ENCODE results near the gene KIAA1671.

KIAA1671 gene

GRCh38 chr22:24952837-24953383, 394 bp downstream of the KIAA1671 start:
- no peak for DNase-seq (ENCODE audit: low read depth in 2 of 2)

- no peak for DNase-seq (ENCODE audit: low read depth in 2 of 2)
Observed at GRCh38 chr22:24953384-24954113, 1.0 kb downstream of the KIAA1671 start.

GRCh38 chr22:24954114-24954463, 1.6 kb downstream of the KIAA1671 start:
- DNase-seq (ENCODE audit: low read depth in 2 of 2) = no peak

- DNase-seq (ENCODE audit: low read depth in 2 of 2) = no peak
Observed at GRCh38 chr22:24954856-24955255, 2.3 kb downstream of the KIAA1671 start.

GRCh38 chr22:24957043-24957442, 4.5 kb downstream of the KIAA1671 start:
- DNase-seq (ENCODE audit: low read depth in 2 of 2) = no peak

GRCh38 chr22:24961217-24961844, 8.8 kb downstream of the KIAA1671 start:
- DNase-seq (ENCODE audit: low read depth in 2 of 2) = no peak

- no peak for DNase-seq (ENCODE audit: low read depth in 2 of 2)
Observed at GRCh38 chr22:24962094-24962493, 9.6 kb downstream of the KIAA1671 start.

- no peak for DNase-seq (ENCODE audit: low read depth in 2 of 2)
Observed at GRCh38 chr22:24962835-24963234, 10.3 kb downstream of the KIAA1671 start.

GRCh38 chr22:24964441-24964840, 11.9 kb downstream of the KIAA1671 start:
- DNase-seq (ENCODE audit: low read depth in 2 of 2) = no peak

GRCh38 chr22:24965822-24966626, 13.5 kb downstream of the KIAA1671 start:
- no peak for DNase-seq (ENCODE audit: low read depth in 2 of 2)

- DNase-seq (ENCODE audit: low read depth in 2 of 2) = no peak
Observed at GRCh38 chr22:24968066-24968561, 15.6 kb downstream of the KIAA1671 start.

GRCh38 chr22:24969560-24970301, 17.2 kb downstream of the KIAA1671 start:
- DNase-seq (ENCODE audit: low read depth in 2 of 2) = no peak

GRCh38 chr22:24972369-24972768, 19.9 kb downstream of the KIAA1671 start:
- DNase-seq (ENCODE audit: low read depth in 2 of 2) = no peak

- DNase-seq (ENCODE audit: low read depth in 2 of 2) = no peak
Observed at GRCh38 chr22:24973872-24974271, 21.4 kb downstream of the KIAA1671 start.

- no peak for DNase-seq (ENCODE audit: low read depth in 2 of 2)
Observed at GRCh38 chr22:24975125-24975640, 22.7 kb downstream of the KIAA1671 start.

GRCh38 chr22:24975813-24976341, 23.4 kb downstream of the KIAA1671 start:
- no peak for DNase-seq (ENCODE audit: low read depth in 2 of 2)

GRCh38 chr22:24976442-24977218, 24.1 kb downstream of the KIAA1671 start:
- DNase-seq (ENCODE audit: low read depth in 2 of 2) = no peak

- no peak for DNase-seq (ENCODE audit: low read depth in 2 of 2)
Observed at GRCh38 chr22:24977370-24978221, 25.1 kb downstream of the KIAA1671 start.

GRCh38 chr22:24978308-24978707, 25.8 kb downstream of the KIAA1671 start:
- DNase-seq (ENCODE audit: low read depth in 2 of 2) = no peak

Data from stimulated activated CD8-positive, alpha-beta memory T cell treated with anti-CD3 and anti-CD28 coated beads, Interleukin-7, amount 100 ng/mL, for 4 hours (primary cell).